ENCODE results near the gene PI4K2A.

The PI4K2A gene

DNA sequence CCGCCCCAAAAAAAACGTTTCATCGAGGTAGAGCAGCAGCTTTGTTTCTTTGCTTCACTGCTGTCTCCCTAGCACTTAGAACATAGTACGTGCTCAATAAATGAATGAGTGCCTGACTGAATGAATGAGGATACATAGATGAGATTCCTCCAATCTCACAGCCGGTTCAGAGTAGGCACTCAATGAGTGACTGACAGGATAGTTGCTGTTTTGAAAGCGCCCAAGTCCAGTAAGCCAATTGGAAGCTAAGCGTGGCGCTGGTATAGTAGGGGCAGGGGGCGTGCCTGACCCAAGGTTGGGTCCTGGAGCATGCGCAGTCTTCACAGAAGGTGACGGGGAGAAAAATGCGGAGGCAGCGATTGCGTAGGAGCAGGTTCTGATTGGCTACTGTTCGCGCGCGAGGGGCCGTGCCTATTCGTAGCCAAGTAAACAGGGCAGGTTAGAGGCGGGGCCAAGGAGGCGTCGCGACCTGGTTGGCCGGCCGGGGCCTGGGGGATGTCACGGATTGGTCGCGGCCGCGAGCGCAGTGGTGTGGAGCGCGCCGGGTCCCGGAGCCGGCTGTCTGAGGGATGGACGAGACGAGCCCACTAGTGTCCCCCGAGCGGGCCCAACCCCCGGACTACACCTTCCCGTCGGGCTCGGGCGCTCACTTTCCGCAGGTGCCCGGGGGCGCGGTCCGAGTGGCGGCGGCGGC is at the start of gene PI4K2A:
PI4K2A (plus strand) TSS at position 498 of the 694 bp plus-strand sequence; CDS start at position 570, 72 bp downstream.
- peak; percentile 96 to 98 for DNase-seq (ENCODE audit: low read depth in 2 of 2)

DNA sequence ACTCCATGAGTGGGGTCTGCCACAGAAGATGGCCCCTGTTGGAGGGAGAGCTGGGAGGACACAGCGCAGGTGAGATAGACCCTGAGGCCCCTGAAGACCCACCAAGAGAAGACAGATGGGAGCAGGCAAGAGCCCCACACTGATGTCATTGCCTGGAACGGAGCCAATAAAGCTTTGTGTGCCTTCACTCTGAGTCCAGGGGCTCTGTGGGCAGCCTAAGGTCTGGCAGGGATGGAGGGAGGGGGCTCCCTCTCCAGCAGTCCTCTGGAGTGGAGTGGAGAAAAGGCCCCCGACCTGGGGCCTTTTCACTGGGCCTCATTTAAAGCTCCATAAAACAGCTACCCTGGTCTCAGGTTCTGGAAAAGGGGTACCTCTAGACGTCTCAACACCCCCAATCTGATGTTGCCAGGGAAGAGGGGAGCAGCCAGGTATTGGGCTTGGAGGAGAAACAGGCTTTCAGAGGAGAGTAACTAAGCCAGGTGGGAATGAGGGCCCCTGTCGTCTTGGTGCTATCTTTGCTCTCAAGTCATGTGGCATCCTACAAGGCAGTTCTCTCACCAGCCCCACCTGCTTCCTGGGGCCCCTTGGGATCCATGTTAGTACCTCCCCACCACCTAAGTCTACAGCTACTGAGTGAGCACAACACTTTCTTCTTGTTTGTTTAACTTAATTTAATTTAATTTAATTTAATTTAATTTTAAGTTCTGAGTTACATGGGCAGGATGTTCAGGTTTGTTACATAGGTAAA is 49.5 kb upstream of the PI4K2A start:
- no peak for DNase-seq (ENCODE audit: low read depth in 2 of 2)

DNA sequence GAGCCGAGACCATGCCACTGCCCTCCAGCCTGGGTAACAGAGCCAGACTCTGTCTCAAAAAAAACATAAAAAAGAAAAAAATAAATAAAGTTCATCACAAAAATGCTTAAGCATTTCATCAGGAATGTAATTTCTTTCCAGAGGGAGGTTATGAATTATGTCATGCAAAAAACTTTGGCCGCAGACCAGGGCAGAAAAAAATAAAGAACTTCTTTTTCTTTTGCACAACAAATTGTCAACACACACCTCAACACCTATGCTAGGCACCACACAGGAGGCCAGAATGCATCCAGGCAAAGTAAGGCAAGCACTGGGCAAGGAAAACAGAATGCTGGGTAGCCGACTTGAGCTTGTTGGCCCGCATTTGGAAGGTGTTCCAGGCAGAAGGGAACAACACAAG is 47.0 kb upstream of the PI4K2A start:
- DNase-seq (ENCODE audit: low read depth in 2 of 2) = no peak

DNA sequence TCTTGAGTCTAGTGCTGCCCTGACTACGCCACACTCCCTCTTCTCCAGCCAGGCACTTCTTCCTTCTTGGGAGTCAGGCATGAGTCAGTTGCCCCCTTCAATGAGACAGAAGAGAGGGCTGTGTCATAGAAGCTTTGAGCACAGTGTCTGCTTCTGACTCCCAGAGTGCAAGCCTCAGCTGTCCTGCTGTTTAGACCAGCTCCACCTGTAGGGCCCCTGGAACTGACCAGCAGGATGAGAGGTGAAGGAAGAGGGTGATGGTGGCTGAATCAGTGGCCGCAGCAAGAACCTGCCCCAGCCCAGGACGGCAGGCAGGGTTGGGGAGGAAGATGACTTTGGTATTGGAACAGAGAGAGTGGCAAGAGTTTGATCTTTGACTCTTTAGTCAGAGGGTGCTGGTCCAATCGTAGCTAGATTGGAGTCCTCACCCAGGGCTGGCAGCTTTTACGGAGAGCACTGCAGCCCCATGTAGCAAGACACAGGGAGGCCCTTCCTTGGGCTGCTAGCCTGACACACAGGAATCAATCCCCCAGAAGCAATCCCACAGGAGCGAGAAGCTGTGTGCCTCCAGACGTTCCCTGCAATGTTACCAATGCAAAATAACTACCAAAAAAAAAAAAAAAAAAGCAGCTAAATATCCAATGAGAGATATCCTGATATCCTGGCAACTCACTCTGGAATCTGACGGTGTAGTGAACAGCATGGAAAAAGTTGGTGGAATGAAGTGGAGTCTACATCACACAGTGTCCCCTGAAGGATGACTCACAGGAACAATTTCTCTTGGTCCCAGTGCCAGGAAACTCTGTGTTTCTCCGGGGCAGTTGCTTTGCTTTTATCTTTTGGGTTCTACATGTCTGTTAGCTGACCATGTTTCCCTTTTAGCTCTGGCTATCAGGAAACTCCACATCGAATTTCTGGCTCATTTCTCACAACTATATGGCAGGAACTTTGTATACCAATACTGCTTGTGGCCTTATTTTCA is 44.1 kb upstream of the PI4K2A start:
- DNase-seq (ENCODE audit: low read depth in 2 of 2) = no peak

DNA sequence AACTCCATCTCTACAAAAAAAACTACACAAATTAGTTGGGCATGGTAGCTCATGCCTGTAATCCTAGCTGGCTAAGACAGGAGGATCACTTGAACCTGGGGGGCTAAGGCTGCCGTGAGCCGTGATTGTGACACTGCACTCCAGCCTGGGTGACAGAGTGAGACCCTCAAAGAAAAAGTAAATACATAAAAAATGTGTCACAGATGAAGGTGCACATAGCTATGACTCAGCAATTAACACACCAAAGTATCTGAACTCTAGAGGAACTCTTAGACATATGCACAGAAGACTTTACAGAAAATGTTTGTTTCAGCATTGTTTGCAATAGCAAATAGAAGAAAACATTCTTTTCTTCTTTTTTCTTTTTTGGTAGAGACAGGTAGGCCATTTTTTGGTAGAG is 42.7 kb upstream of the PI4K2A start:
- DNase-seq (ENCODE audit: low read depth in 2 of 2) = no peak

DNA sequence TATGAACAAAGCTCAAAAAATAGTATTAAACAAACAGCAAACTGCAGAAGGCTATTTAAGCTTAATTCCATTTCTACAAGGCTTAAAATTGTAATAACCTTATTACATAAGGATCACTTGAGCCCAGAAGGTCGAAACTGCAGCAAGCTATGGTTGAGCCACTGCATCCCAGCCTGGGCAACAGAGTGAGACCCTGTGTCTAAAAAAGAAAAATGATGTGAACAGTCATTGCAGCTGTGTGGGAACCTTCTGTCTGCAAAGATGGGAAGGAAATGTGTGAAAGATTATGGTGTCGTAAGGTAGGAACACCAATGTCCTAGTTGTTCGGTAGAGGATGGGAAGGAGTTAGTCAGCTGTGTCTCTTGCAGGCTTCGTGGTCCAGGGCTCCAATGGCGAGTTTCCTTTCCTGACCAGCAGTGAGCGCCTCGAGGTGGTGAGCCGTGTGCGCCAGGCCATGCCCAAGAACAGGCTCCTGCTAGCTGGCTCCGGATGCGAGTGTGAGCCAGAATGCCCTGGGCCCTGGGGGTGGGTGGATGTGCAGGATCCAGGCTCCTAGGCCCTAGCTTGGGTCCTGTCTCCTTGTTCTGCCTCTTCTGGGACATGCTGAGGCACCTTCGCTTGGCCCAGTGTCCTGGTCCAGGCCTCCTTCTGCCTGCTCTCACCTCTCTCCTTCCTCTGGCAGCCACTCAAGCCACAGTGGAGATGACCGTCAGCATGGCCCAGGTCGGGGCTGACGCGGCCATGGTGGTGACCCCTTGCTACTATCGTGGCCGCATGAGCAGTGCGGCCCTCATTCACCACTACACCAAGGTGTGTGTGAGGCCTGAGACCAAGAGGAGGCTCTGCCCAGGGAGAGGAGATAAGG is 41.8 kb upstream of the PI4K2A start:
- no peak for DNase-seq (ENCODE audit: low read depth in 2 of 2)

DNA sequence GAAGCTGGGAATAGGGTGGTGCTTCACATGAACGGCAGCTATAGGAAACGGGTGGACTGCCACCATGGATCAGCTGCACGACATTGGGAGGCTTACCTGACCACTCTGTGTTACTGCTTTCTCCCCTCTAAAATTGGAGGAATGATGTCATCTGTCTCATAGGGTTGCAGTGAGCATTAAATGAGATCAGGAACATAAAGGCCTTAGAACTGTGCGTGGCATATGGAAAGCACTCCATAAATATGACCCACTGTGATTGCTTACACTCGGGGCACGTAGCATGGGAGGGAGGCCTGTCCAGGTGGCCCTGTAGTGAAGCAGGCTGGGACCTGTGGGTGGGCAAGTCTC is 41.2 kb upstream of the PI4K2A start:
- no peak for DNase-seq (ENCODE audit: low read depth in 2 of 2)

DNA sequence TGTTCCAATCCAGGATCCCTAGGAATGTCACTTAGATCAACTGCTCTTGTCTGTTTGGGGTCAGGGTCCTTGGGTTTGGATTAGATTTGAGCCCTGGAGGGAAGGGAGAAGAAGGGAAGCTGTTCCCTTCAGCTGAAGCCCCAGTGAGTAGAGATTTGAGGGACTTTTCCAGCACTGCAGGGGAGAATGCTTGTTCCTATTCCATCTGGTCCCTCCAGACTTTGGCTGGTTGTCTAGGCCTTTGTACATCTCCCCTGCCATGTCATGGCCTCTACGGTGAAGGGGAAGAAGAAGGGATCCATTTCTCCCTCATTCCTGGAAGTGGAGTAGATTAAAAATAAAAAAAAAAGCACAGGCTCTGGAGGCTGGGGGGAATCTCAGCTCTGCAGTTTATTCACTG is 39.9 kb upstream of the PI4K2A start:
- no peak for DNase-seq (ENCODE audit: low read depth in 2 of 2)

DNA sequence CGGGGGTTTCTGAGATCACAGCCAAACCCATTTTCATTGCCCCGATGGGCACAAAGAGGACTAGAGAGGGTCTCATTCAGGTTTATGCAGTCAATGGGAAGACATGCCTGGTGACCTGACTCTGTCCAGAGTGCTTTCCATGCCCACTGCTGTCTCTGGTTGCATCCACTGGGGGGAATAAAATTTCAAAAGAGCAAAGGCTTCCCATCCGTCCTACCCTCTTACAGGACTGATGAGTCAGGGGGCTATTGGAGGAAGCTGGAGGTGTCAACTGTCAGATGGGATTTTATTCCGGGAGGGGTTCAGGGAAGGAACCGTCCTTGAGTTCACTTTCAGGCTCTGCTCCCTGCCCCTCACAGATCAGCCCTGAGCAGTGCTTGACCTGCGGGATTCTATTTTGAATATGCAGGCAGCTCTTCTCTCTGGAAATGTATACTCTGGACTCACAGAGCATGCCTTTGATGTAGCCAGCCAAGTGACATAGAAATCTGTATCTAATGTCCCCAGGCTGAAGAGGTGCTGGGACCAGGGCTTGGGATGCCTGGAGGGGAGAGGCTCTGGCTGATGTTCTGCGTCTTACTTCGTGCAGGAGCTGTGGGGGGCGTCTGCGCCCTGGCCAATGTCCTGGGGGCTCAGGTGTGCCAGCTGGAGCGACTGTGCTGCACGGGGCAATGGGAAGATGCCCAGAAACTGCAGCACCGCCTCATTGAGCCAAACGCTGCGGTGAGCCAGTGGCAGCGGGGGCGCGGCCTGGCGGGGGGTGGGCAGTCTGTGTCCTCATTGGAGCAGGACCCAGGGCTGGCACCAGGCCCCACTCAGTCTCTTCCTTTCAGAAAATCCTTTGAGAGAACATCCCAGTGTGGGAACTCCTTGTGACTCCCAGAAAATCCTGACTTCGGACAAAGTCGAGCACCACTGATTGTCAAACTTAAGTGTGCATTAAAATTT is 38.9 kb upstream of the PI4K2A start:
- no peak for DNase-seq (ENCODE audit: low read depth in 2 of 2)

DNA sequence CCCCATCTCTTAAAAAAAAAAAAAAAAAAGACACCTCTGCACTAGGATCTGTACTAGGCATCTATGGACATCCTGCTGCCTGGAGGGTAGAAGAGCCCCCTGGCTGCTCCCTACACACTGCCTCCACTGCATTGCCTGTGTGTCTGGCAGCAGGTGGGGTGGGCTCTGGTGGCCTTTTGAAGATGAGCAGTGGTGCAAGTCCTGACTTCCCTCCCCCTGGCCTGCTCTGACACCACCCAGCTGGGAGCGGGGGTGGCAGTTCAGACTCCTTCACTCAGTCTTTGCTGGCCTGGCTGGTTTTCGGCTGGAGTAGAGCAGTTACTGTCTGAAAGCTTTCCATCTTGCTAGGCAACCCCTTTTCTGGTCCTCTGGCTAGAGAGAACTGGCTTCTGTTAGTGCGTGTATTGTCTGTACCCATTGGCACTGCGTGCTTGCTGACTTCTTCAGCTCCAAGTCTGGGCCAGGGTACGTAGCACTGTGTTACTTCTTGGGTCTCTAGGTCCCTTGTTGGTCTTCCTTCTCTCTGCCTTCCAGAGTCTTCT is 33.3 kb upstream of the PI4K2A start:
- DNase-seq (ENCODE audit: low read depth in 2 of 2) = no peak

DNA sequence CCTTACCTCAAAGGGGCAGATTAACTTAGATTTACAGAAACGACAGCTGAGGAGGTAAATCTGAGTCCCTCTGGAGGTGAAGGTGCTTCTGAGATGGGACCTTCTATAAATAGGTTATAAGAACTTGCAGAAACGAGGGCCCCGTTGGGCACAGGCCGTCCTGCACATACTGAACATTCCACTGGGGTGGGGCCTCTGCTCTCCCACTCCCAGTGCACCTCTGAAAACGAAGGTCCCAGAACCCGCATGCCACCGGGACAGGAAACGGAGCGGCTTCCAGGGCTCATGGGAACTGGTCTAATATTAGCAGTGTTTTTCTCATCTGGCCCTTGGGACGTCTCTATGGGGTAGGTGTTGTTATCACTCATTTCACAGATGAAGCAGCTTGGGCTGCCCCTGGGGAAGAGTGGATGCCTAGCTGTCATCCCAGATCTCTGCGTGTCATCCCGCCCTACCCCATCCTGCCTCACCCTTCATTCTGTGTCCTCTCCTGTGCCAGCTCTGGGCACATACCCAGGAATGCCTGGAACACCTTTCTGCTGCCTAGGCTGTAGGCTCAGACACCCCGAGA is 31.4 kb upstream of the PI4K2A start:
- DNase-seq (ENCODE audit: low read depth in 2 of 2) = no peak

DNA sequence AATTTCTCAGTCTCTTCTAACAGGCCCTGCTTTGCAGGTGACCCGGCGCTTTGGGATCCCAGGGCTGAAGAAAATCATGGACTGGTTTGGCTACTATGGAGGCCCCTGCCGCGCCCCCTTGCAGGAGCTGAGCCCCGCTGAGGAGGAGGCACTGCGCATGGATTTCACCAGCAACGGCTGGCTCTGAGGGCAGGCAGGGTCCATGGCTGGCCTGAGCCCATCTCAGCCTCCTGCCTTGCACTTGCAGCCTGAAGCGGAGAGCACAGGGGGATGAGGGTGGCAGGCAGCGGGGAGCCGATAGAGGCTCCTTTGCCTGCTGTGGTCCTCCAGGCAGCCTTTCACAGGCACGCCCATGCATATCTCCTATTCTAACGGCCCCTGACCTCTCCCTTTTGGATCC is 29.0 kb upstream of the PI4K2A start:
- DNase-seq (ENCODE audit: low read depth in 2 of 2) = no peak

DNA sequence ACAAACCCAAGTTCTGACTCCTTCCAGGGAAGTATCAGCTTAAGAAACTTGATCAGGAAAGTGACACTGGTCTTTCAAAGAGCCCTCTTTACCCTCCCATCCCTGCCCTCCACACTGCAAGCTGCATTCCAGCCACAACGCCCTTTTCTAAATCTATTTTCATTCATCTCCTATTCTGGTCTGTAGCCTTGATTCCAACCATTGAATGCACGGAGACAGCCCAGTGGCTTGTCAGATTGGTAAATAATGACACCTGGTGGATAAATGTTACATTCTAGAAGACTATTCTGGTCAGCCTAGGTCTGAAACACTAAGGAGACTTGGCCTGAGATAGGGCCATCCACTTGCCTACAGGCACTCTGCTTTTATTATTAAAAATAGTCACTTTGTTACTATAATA is 28.1 kb upstream of the PI4K2A start:
- no peak for DNase-seq (ENCODE audit: low read depth in 2 of 2)

DNA sequence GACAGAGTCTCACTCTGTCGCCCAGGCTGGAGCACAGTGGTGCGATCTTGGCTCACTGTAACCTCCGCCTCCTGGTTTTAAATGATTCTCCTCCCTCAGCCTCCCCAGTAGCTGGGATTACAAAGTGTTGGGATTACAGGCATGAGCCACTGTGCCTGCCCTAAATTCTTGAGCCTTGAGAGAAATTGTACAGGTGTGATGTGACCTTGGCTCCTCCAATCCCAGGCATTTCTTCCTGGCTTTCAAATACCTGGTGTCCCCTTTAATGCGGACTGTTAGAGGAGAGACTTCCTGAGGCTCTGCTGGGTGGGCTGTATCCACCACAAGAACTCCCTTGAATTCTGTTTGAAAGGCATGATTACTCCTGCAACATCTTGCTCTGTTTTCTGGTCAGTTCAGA is 22.2 kb upstream of the PI4K2A start:
- DNase-seq (ENCODE audit: low read depth in 2 of 2) = no peak

DNA sequence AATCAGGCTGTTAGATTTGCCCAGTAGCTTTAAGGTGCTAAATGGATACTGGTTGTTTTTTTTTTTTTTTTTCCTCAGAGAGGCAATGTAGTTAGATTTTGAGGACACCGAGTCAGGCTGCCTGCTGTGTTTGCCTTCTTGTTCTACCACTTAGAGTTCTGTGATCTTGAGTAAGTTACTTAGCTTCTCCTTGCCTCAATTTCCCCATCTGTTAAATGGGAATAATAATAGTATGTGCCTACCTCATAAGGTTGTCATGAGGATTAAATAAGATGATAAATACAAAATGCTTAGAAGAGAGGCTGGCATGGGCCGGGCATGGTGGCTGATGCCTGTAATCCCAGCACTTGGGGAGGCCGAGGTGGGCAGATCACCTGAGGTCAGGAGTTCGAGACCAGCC is 21.7 kb upstream of the PI4K2A start:
- no peak for DNase-seq (ENCODE audit: low read depth in 2 of 2)

DNA sequence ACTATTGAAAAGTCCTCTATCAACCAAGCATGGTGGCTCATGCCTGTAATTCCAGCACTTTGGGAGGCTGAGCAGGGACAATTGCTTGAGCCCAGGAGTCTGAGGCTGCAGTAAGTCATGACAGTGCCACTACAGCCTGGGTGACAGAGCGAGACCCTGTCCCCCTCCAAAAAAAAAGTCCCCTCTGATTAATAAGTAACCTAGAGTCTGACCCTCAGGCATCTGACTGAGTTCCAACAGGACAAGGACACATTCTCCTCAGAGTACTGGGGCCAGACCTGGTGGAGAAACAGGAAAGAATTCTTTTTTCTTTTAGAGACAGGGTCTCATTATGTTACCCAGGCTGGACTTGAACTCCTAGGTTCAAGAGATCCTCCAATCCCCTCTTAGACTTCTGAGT is 17.2 kb upstream of the PI4K2A start:
- no peak for DNase-seq (ENCODE audit: low read depth in 2 of 2)

DNA sequence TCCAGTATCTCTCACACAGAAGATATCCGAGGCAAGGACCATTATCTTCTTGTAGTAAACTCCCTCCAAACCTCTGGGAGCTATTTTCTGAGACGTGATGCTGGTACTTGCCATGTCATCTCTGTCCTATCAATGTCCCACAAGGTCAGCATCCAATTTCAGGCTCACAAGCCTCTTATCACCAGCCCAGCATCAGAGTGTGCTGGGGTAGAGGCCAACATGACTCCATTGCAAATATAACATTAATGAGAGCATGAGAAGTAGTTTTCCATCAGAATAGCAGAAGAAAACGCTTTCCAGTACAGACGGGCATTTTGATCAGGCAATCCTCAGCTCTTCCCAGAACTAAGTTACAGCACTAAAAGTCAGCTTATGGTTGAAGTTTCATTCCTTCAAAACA is 12.7 kb upstream of the PI4K2A start:
- no peak for DNase-seq (ENCODE audit: low read depth in 2 of 2)

DNA sequence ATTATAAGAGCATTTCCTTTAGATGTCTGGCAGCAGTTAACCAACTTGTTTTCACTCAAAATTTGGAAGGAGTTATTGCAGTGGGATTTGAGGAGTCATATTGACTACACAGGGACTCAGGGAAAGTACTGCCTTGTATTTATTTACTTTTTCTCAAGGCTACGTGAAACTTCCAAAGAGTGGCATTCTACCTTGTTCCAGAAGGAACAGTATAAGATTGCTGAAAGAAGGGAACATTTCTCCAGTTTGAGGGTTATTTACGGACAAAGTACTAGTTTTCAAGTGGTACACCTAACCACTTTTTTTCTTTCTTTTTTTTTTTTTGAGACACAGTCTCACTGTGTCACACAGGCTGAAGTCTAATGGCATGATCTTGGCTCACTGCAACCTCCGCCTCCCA is 12.2 kb upstream of the PI4K2A start:
- DNase-seq (ENCODE audit: low read depth in 2 of 2) = no peak

DNA sequence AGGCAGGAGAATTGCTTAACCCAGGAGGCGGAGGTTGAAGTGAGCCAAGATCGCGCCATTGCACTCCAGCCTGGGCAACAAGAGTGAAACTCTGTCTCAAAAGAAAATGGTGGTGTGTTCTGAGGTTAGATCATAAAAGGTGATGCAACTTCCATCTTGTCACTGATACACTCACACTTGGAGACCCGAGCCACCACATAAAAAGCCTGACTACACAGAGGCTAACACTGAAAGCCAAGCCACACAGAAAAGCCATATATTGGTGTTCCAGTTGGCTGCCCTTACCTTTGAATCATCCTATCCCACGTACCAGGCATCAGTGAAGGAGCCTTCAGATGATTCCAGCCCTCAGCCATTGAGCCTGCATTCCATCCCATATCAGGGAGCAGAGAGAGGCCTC is 11.2 kb upstream of the PI4K2A start:
- no peak for DNase-seq (ENCODE audit: low read depth in 2 of 2)

DNA sequence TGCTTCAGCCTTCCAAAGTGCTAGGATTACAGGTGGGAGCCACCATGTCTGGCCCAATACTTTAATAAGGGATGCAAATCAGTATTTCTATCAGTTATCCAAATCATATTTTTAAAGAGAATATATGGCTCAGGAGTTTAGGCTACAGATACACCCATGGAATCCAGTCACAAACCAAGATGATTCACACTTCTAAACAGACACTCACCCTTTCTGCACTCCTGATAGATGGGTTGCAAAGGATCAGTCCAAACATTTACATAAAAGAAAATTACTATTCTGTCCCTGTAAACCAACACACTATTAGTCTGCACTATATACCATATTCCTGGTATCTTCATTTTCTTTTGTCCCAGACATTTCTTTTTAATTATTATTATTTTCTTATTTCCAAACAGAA is 9.4 kb upstream of the PI4K2A start:
- no peak for DNase-seq (ENCODE audit: low read depth in 2 of 2)
